Activated CD4-positive, alpha-beta T cell treated with anti-CD3 and anti-CD28 coated beads, Interleukin-2, amount 10 ng/mL, durations not matched to agents 7 days and 5 days (primary cell): ENCODE results near the gene CLCA2. TPM values are rescaled to one million over a fixed set of nuclear protein-coding genes. Genes with fewer than 3 reads are reported as not detected.

Experiments used
- CTCF ChIA-PET: fragments of 350-600 bp; sonication (Branson Sonifier 250); formaldehyde crosslinking; loops from one replicate; lab custom pipeline; 2021; ENCODE audit warnings: antibody characterized with exemption; lab: Charles Lee
- POLR2A ChIA-PET: fragments of 350-600 bp; sonication (Branson Sonifier 250); formaldehyde crosslinking; loops from one replicate; lab custom pipeline; 2021; ENCODE audit warnings: antibody characterized with exemption; lab: Charles Lee
- DNase-seq: peaks from one replicate; pipeline ENCODE4 v3.0.0-alpha.2; 2020
- H3K27ac Mint-ChIP-seq: one replicate; pipeline ENCODE4 v1.8.0; 2021; ENCODE audit warnings: mild to moderate bottlenecking, moderate library complexity, mixed read lengths
- H3K27me3 Mint-ChIP-seq: one replicate; pipeline ENCODE4 v1.8.0; 2021; ENCODE audit warnings: mixed read lengths
- H3K36me3 Mint-ChIP-seq: one replicate; pipeline ENCODE4 v1.8.0; 2021; ENCODE audit warnings: low read depth, mixed read lengths
- H3K4me1 Mint-ChIP-seq: one replicate; pipeline ENCODE4 v1.8.0; 2021; ENCODE audit warnings: mixed read lengths
- H3K4me3 Mint-ChIP-seq: one replicate; pipeline ENCODE4 v1.8.0; 2021; ENCODE audit warnings: mild to moderate bottlenecking, moderate library complexity, mixed read lengths
- H3K9me3 Mint-ChIP-seq: one replicate; pipeline ENCODE4 v1.8.0; 2021; ENCODE audit warnings: mixed read lengths
- total RNA-seq, 2 experiments: library from RNA; stranded (reverse); gene quantifications; one replicate each; pipeline ENCODE4 v1.2.3, GENCODE V29; 2021

Gene CLCA2, protein sequence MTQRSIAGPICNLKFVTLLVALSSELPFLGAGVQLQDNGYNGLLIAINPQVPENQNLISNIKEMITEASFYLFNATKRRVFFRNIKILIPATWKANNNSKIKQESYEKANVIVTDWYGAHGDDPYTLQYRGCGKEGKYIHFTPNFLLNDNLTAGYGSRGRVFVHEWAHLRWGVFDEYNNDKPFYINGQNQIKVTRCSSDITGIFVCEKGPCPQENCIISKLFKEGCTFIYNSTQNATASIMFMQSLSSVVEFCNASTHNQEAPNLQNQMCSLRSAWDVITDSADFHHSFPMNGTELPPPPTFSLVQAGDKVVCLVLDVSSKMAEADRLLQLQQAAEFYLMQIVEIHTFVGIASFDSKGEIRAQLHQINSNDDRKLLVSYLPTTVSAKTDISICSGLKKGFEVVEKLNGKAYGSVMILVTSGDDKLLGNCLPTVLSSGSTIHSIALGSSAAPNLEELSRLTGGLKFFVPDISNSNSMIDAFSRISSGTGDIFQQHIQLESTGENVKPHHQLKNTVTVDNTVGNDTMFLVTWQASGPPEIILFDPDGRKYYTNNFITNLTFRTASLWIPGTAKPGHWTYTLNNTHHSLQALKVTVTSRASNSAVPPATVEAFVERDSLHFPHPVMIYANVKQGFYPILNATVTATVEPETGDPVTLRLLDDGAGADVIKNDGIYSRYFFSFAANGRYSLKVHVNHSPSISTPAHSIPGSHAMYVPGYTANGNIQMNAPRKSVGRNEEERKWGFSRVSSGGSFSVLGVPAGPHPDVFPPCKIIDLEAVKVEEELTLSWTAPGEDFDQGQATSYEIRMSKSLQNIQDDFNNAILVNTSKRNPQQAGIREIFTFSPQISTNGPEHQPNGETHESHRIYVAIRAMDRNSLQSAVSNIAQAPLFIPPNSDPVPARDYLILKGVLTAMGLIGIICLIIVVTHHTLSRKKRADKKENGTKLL
- not detected for total RNA-seq

DNA sequence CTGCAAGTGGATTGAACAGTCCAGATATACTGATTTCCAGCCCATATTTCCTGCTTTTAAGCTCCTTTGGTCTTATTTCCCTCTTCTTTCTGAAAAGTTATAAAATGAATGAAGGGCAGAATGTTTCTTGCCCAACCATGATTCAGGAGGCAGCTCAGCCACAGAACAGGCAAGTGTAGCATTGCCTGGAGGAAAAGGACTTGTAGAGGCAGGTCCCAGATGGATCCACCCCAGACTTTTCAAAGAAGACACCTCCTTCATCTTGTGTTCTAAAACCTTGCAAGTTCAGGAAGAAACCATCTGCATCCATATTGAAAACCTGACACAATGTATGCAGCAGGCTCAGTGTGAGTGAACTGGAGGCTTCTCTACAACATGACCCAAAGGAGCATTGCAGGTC is at the start of gene CLCA2:
Gene CLCA2 (plus strand): TSS at position 299 of the 400 bp plus-strand sequence. CDS start 77 bp downstream, at position 376.
- no peak within 1 kb of the TSS for H3K4me3 Mint-ChIP-seq
- peaks cover 2% of the 10 kb centered on the region for H3K4me1 Mint-ChIP-seq
- no peak for DNase-seq
- CTCF ChIA-PET = interaction anchor here (1.0 kb wide), 1 partner anchor 14 kb away, joined by 4 read pairs; no protein-coding TSS in a partner anchor
- H3K27me3 Mint-ChIP-seq = peaks cover 6% of the 10 kb centered on the region
- no peaks in the 10 kb centered on the region for H3K9me3 Mint-ChIP-seq
- POLR2A ChIA-PET = no interaction called here
- no peaks in the 10 kb centered on the region for H3K36me3 Mint-ChIP-seq
- no peak within 1 kb of the TSS for H3K27ac Mint-ChIP-seq

DNA sequence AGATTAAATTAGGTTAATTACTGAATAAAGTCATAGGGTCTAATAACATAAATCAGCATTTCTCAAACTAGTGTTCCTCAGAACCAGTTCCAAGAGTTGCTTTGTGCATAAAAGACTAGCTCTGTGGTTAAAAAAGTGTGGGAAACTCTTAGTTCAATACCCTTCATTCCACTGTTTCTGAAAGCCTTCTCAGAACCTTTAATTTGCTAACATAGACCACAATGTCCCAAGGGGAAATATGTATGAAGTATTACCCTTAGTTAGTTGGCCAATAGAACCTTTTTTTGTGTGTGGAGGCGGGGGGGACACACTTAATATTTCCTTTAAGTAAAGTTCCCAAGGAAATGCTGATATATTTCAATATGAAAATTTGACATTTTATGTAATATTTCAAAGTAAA is 48.3 kb upstream of the CLCA2 start:
- CTCF ChIA-PET = interaction anchor here (0.6 kb wide), 1 partner anchor 58 kb away, joined by 3 read pairs; no protein-coding TSS in a partner anchor
- Mint-ChIP-seq H3K27me3 (no peaks in the 10 kb centered on the region), H3K9me3 (peaks cover 18% of the 10 kb centered on the region), H3K36me3 (peaks cover 48% of the 10 kb centered on the region), H3K27ac (no peak overlapping the region), H3K4me3 (no peak overlapping the region), H3K4me1 (peaks cover 12% of the 10 kb centered on the region)
- POLR2A ChIA-PET = no interaction called here
- DNase-seq = no peak

DNA sequence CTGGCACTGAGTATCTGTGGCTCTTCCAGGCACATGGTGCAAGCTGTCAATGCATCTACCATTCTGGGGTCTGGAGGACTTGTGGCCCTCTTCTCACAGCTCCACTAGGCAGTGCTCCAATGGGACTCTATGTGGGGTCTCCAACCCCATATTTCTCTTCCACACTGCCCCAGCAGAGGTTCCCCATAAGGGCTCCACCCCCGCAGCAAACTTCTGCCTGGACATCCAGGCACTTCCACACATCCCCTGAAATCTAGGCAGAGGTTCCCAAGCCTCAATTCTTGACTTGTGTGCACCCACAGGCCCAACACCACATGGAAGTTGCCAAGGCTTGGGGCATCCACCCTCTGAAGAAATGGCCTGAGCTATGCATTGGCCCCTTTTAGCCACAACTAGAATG is 46.6 kb upstream of the CLCA2 start:
- Mint-ChIP-seq H3K27me3 (no peaks in the 10 kb centered on the region), H3K36me3 (peaks cover 43% of the 10 kb centered on the region), H3K4me3 (no peak overlapping the region), H3K4me1 (peaks cover 16% of the 10 kb centered on the region), H3K9me3 (peaks cover 18% of the 10 kb centered on the region), H3K27ac (no peak overlapping the region)
- no peak for DNase-seq
- ChIA-PET POLR2A (no interaction called here), CTCF (no interaction called here)

DNA sequence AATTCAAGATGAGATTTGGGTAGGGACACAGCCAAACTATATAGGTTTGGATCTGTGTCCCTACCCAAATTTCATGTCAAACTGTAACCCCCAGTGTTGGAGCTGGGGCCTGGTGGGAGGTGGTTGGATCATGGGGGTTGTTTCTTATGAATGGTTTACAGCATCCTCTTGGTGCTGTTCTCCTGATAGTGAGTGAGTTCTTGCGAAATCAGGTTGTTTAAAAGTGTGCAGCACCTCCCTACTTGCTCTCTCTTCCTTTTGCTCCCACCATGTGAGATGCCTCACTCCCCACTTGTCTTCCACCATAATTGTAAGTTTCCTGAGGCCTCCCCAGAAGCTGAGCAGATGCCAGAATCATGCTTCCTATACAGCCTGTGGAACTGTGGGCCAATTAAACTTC is 45.2 kb upstream of the CLCA2 start:
- peaks cover 28% of the 10 kb centered on the region for H3K4me1 Mint-ChIP-seq
- H3K27me3 Mint-ChIP-seq = no peaks in the 10 kb centered on the region
- H3K36me3 Mint-ChIP-seq = peaks cover 40% of the 10 kb centered on the region
- ChIA-PET CTCF (no interaction called here), POLR2A (no interaction called here)
- no peak overlapping the region for H3K4me3 Mint-ChIP-seq
- DNase-seq = no peak
- H3K27ac Mint-ChIP-seq = no peak overlapping the region
- peaks cover 18% of the 10 kb centered on the region for H3K9me3 Mint-ChIP-seq

DNA sequence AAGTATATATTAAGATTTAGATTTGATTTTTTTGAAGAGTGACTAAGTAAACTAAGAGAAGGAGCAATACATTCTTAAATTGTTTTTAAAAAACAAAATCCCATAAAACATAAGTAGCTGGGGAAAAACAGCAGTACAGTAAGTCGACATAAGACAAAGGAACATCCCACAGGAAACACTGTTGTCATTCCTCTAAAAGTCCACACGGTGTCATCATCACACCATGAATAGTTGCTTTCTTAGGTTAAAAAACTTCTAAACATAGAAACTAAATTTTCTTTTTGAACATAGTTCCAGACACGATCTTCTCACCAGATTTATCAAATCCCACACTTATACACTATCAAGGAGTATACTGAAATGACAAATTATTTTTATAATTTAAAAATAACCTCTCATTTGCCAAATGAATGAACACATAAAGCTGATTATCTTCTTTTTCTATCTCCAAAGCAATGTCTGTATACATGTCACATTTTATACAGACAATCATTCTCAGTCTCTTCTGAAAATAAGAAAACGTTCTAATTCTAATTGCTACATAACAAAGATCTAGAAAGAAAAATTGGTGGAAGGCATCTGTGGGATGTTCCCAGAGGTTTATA is 43.6 kb upstream of the CLCA2 start:
- Mint-ChIP-seq H3K9me3 (peaks cover 18% of the 10 kb centered on the region), H3K27me3 (no peaks in the 10 kb centered on the region), H3K4me3 (no peak overlapping the region), H3K4me1 (peaks cover 28% of the 10 kb centered on the region), H3K36me3 (peaks cover 34% of the 10 kb centered on the region), H3K27ac (no peak overlapping the region)
- ChIA-PET CTCF (interaction anchor here (0.6 to 1.5 kb wide), 7 partner anchors 23 to 329 kb away, joined by 3 to 8 read pairs (median 4); no protein-coding TSS in a partner anchor), POLR2A (no interaction called here)
- DNase-seq = peak; percentile 36

DNA sequence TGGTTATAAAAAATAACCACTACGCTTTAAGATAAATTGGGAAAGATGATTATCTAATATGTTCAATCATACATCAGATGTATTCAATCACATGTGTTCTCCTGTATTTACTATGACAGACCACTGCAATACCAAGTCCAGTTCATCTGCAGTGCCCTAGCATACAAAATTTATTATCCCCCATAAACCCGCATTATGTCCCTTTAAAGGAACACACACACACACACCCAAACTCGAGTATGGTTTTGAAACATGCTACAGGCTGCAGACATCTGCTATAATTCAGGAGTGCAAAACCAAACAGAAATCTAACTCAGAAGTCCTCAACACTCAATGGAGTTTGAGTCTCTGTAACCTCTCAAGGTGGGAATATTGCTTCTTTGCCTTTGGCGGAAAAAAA is 42.7 kb upstream of the CLCA2 start:
- H3K27me3 Mint-ChIP-seq = no peaks in the 10 kb centered on the region
- peaks cover 18% of the 10 kb centered on the region for H3K9me3 Mint-ChIP-seq

DNA sequence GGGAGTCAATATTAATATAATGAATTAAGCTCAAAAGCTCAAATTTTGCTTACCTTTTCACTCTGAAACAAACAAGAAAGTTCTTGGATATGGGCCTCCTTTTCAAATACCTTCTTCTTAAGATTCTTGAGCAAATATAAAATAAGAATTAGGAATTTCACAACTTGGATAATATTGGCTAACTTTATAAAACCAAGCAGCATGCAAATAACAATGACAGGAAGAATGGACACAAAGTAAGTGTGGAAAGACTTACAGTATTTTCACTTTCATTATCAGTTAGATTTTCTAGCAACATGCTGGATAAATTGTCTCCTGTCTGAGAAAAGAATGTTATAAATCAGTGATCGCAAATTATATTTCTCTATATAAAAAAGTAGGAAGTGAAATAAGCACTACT is 41.1 kb upstream of the CLCA2 start:
- DNase-seq = no peak
- peaks cover 19% of the 10 kb centered on the region for H3K36me3 Mint-ChIP-seq
- ChIA-PET CTCF (no interaction called here), POLR2A (no interaction called here)
- peak overlapping the region; percentile 78 for H3K27ac Mint-ChIP-seq
- H3K4me1 Mint-ChIP-seq = peaks cover 28% of the 10 kb centered on the region
- H3K4me3 Mint-ChIP-seq = peak overlapping the region; percentile 66
- peaks cover 6% of the 10 kb centered on the region for H3K9me3 Mint-ChIP-seq
- H3K27me3 Mint-ChIP-seq = no peaks in the 10 kb centered on the region

More for the DNA sequence above, 42.7 kb upstream of the CLCA2 start:
- Mint-ChIP-seq H3K4me3 (no peak overlapping the region), H3K27ac (no peak overlapping the region), H3K4me1 (peaks cover 28% of the 10 kb centered on the region), H3K36me3 (peaks cover 33% of the 10 kb centered on the region)
- CTCF ChIA-PET = no interaction called here
- POLR2A ChIA-PET = no interaction called here
- no peak for DNase-seq

DNA sequence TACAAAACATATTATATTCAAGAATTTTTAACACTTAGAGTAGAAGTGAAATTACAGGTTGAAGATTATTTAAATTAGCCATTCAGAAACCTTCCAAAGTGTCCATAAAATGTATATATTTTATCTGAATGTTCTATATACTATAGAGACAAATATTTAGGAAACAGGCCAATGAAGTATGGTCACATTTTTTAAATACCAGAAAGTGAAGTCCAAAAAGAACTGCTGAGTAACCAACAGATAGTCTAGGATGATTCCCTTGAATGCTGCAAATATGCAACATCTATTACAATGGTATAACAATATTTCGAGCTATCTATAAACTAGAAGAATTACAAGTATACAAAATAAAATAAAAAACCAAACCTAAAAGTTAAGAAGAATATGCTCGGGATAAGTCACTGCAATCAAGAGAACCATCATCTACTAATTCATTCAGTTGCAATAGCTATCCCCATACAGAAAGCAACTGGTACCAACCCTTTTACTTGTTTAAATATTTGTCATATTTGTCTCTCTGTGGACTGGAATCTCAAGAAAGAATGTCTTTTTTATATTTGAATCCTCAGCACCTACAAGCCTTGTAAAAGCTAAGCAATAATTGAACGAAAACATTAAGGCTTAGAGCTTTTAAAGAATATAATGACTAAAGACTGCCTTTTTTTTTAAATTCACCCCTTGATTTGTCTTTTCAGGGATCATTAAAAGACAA is 35.9 kb upstream of the CLCA2 start:
- Mint-ChIP-seq H3K4me1 (peaks cover 49% of the 10 kb centered on the region), H3K9me3 (peaks cover 7% of the 10 kb centered on the region), H3K4me3 (no peak overlapping the region), H3K27me3 (no peaks in the 10 kb centered on the region), H3K36me3 (peaks cover 32% of the 10 kb centered on the region), H3K27ac (no peak overlapping the region)
- CTCF ChIA-PET = no interaction called here
- DNase-seq = no peak
- POLR2A ChIA-PET = no interaction called here

DNA sequence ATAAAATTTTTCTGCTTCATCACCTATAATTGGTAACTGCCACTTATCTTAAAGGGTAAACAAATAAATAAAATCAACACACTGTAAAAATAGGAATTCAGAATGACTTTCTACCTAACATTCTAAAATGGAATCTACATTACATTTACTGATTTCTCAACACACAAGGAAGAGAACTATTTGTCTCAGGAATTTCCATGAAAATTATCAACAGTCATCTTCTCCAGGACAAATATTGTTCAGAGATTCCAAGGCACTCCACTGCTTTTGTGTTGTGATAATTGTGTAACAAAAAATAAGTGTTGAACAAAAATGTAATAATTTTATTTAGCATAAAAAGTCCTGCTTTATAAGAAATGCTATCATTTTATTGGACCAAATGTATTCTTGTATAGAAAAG is 35.2 kb upstream of the CLCA2 start:
- peaks cover 7% of the 10 kb centered on the region for H3K9me3 Mint-ChIP-seq
- peak overlapping the region; percentile 90 for H3K27ac Mint-ChIP-seq
- peaks cover 50% of the 10 kb centered on the region for H3K4me1 Mint-ChIP-seq
- DNase-seq = no peak
- H3K4me3 Mint-ChIP-seq = no peak overlapping the region
- POLR2A ChIA-PET = no interaction called here
- H3K36me3 Mint-ChIP-seq = peaks cover 39% of the 10 kb centered on the region
- H3K27me3 Mint-ChIP-seq = no peaks in the 10 kb centered on the region
- CTCF ChIA-PET = no interaction called here

DNA sequence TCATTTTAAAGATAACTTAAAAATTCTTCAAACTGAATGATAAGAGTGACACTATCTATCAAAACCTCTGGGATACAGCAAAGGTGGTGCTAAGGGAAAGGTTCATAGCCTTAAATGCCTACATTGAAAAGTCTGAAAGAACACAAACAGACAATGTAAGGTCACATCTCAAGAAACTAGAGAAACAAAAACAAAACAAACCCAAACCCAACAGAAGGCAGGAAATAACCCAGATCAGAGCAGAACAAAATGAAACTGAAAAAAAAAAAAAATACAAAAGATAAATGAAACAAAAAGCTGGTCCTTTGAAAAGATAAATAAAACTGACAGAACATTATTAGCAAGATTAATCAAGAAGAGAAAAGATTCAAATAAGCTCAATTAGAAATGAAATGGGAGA is 34.7 kb upstream of the CLCA2 start:
- peak overlapping the region; percentile 65 for H3K4me3 Mint-ChIP-seq
- H3K4me1 Mint-ChIP-seq = peaks cover 51% of the 10 kb centered on the region
- H3K9me3 Mint-ChIP-seq = peaks cover 7% of the 10 kb centered on the region
- no peak for DNase-seq
- no peaks in the 10 kb centered on the region for H3K27me3 Mint-ChIP-seq
- H3K36me3 Mint-ChIP-seq = peaks cover 40% of the 10 kb centered on the region
- POLR2A ChIA-PET = no interaction called here
- CTCF ChIA-PET = interaction anchor here (0.9 kb wide), 1 partner anchor 13 kb away, joined by 3 read pairs; no protein-coding TSS in a partner anchor
- H3K27ac Mint-ChIP-seq = peak overlapping the region; percentile 90

DNA sequence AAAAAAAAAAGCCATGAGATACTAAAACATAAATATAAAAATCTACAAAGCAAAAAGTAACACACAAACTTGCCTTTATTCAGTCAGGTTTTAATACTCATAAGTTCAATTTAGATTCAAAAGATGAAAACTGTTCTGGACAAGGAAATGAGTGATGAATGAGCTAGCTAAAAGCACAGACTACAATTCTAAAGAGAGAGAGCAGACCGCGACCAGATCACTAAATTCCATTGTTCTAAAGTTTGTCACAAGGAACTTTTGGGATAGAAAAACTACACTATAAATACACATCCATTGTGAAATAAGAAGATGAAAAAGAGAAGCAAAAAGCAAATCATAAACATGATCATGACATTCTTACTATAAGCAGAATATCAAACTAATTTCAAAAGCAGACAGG is 29.6 kb upstream of the CLCA2 start:
- no peak for DNase-seq
- CTCF ChIA-PET = interaction anchor here (0.9 to 1.5 kb wide), 2 partner anchors 9 to 107 kb away, joined by 4 read pairs; no protein-coding TSS in a partner anchor
- peak overlapping the region; percentile 97 for H3K4me3 Mint-ChIP-seq
- H3K9me3 Mint-ChIP-seq = peaks cover 7% of the 10 kb centered on the region
- peaks cover 65% of the 10 kb centered on the region for H3K4me1 Mint-ChIP-seq
- H3K36me3 Mint-ChIP-seq = peaks cover 37% of the 10 kb centered on the region
- H3K27ac Mint-ChIP-seq = peak overlapping the region; percentile 28
- POLR2A ChIA-PET = no interaction called here
- H3K27me3 Mint-ChIP-seq = no peaks in the 10 kb centered on the region
